IPS DF 4.7 (cell line): ENCODE measurements around the gene KLHL3.
"Not testable (repeated sequence)": the region's sequence is repeated elsewhere in the genome, so short reads cannot be mapped to it uniquely, and the experiment has no call there.

ENCODE experiments used
- DNase-seq: peaks from one replicate; pipeline ENCODE4 v3.0.0-alpha.2; 2013; ENCODE audit warnings: low spot score; ENCODE audit errors: extremely low read depth

Gene KLHL3

GRCh38 chr5:137735555-137736284 is at the start of gene KLHL3:
Gene KLHL3 (minus strand): TSS chr5:137736089. CDS start chr5:137735646, 443 bp downstream.
- DNase-seq: peak; percentile 72

DNA sequence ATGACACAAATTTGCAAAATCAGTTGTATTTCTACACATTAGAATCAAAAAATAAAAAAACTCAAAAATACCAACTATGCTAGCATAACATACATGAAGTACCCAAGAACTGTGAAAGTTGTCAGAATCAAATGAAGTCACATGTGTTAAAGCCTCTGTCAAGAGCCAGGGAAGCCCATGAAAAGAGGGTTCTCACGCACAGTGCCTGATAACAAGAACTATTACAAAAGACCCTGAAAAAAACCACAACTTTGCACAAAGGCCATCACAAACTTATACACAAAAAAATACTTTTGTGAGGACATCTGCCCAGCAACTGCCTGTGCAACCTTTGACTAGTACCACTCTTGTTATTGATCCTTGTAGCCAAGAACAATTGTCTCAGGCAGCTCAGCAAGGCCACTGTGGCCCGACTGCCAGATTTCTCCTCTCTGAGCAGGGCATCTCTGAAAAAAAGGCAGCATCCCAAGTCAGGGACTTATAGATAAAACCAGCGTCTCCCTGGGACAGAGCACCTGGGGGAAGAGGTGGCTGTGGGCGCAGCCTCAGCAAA is 47.2 kb upstream of the KLHL3 start:
- no peak for DNase-seq

DNA sequence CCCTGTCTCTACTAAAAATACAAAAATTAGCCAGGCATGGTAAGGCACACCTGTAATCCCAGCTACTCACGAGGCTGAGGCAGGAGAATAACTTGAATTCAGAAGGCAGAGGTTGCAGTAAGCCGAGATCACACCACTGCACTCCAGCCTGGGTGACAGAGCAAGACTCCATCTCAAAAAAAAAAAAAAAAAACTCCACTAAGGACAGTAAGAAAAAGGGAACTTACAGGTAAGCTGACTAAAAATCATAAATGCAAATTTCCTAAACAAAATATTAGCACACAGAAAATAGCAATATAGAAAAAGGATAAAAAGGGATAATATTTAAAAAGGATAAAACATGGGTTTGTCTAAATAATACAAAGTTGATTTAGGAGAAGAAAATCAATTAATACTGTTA is 46.2 kb upstream of the KLHL3 start:
- DNase-seq: no peak

DNA sequence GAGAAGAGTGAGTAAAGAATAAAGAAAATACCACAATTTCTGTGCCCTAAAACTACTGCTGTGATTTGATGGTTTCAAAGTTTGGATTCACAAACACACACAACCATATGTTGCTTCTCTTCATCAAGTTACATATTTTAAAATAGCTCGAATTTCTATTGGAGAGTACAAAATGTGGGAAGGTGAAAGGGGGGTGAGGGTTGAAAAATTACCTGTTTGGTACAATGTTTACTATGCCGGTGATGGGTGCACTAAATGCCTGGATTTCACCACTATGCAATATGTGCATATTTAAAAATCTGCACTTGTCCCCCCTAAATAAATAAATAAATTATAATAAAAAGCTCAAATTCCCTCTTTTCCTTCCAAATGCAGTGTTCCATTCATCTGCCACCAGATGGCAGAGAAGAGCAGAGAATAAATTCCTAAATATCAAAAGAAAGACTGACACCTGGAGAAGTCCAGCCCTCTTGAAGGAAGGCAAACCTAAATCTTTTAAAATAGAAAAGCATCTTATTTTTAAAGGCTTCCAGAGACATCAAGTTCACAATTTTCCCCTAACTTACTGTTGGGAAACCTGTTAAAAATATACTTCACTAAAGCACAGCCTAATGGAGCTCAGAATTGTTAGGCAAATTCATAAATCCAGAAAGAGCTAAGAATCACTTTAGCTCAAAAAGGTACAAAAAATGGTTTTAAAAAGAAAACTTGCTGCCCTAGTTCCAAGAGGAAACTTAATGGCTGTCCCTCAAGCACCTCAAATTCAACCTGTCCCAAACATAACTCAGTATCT is 43.1 kb upstream of the KLHL3 start:
- no peak for DNase-seq

DNA sequence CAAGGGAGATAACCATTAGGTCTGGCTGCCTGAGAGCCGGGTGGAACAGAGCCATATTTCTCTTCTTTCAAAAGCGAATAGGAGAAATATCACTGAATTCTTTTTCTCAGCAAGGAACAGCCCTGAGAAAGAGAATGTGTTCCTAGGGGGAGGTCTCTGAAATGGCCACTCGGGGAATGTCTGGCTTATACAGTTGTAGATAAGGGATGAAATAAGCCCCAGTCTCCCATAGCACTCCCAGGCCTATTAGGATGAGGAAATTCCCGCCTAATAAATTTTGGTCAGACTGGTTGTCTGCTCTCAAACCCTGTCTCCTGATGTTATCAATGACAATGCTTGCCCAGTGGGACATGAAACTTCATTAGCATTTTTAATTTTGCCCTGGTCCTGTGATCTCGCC is 32.0 kb upstream of the KLHL3 start:
- not testable (repeated sequence) for DNase-seq

GRCh38 chr5:137761566-137761965 is 25.7 kb upstream of the KLHL3 start:
- no peak for DNase-seq

GRCh38 chr5:137760719-137761516 is 25.0 kb upstream of the KLHL3 start:
- no peak for DNase-seq

- no peak for DNase-seq
Observed at GRCh38 chr5:137760294-137760693, 24.4 kb upstream of the KLHL3 start.

DNA sequence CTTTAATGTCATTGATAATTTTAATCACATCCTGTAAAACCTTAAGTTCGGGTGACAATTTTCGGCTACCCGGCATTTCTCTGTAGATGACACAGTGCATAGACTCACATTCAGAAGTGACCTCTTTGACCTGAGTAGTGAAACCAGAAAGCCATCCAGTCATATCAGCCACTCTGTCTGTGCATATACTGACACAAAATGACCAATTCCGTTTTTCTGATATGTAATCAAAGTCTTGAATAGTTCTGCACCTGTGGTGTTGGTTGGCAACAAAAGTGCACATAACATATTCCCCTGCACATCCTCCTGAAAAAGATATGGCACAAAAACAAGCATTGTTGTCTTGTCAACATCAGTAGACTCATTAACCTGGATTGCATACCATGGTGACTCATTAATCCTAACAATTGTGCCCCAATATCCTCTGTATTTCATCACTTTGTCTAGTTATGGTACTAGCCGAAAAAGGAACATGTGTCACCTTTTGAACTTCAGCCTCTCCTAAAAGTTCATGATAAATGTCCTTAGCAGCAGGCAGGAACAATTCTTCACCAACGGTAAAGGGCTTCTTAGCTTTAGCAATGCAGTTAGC is 22.9 kb upstream of the KLHL3 start:
- DNase-seq: no peak

DNA sequence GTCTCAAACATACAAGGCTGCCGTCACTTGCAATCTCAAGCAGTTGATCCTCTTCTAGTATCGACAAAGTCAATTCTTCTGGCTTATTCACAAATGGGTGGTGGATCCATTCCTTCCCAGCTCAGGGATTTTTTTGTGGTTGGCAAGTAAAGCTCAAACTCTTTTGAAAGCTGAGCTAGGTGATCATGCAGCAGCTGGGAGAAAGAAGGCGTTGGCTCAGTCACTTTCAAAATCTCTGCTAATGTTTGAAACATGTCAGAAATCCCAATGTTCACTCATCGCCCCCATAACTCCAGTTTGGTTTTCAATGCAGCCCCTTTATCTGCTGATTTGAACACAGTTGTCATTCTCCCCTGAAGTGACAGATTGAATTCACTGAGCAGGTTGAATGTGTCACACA is 22.2 kb upstream of the KLHL3 start:
- DNase-seq: no peak

DNA sequence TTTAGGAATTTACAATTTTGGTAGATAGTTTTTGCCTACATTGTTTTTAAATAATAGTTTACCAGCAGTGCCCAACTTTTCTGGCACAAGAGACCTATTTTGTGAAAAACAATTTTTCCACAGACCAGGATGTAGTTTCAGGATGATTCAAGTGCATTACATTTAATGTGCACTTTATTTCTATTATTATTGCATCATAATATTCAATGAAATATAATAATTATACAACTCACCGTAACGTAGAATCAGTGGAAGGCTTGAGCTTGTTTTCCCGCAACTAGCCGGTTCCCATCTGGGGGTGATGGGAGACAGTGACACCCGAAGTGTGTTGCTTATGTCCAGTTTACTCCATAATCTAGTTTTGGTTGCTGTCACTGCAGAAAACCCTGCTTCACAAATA is 21.7 kb upstream of the KLHL3 start:
- DNase-seq: no peak

- DNase-seq: no peak
Observed at GRCh38 chr5:137754961-137755762, 19.3 kb upstream of the KLHL3 start.

- peak; percentile 86 for DNase-seq
Observed at GRCh38 chr5:137754188-137754960, 18.5 kb upstream of the KLHL3 start, which contains the start of gene HNRNPA0. Gene HNRNPA0 (minus strand): TSS chr5:137754363. CDS start chr5:137754066, 297 bp downstream.

DNA sequence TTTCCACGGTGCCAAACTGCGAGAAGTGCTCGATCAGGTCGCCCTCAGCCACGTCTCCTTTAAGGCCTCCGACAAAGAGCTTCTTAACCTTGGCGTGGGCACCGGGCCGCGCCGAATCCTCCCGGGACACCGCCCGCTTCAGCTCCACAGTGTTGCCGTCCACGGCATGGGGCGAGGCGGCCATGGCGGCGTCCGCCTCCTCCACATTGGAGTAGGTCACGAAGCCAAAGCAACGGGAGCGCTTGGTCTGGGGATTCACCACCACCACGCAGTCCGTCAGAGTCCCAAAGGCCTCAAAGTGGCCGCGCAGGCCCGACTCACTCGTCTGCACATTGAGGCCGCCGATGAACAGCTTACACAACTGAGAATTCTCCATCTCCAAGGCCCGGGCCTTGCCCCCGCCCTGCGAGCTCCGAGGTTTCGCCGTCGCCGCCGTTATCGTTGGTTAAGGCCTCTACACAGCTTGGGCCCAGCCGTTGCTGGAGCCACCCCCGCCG is 17.9 kb upstream of the KLHL3 start:
- DNase-seq: no peak

DNA sequence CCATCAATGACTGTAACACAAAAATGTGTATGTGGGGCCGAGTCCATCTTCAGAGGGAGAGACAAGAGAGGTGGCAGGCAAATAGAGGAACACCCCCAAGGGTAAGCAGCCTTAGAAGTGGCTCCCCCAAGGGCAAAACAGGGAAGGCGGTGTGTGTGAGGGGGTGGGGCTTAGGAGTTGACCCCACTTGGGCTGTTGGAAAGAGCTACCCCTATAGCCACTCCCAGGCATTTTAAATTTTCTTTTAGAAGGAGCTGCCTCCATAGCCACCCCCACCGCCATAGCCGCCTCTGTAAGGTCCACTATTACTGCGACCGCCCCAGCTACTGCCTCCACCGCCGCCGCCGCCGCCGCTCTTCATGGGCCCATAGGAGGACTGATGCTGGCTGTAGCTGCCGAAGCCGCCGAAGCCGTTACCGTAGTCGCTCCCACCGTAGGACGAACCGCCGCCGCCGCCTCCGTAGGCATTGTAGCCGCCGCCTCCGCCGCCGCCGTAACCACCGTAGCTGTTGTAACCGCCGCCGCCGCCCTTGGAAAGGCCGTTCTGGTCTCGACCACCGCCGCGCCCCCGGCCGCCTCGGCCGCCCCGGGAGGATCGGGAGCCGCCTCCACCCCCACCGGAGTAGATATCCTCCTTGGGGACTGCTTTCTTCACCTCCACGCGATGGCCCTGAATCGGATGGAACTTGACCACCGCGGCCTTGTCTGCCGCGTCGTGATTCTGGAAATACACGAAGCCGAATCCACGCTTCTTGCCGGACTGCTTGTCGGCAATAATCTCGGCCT is 17.2 kb upstream of the KLHL3 start:
- no peak for DNase-seq

- no peak for DNase-seq
Observed at GRCh38 chr5:137751869-137752491, 16.1 kb upstream of the KLHL3 start.

GRCh38 chr5:137750436-137750835 is 14.5 kb upstream of the KLHL3 start:
- DNase-seq: no peak

- DNase-seq: no peak
Observed at GRCh38 chr5:137747848-137748247, 12.0 kb upstream of the KLHL3 start.
